Kidney epithelial cell (primary cell): ENCODE measurements around the gene NTN3. TPM values are rescaled to one million over a fixed set of nuclear protein-coding genes. Genes with fewer than 3 reads are reported as not detected.

Experiments used
- DNase-seq: peaks from one replicate; pipeline ENCODE4 v3.0.0-alpha.2; 2010; ENCODE audit warnings: low read depth
- H3K27me3 ChIP-seq: 2 replicates; pipeline ENCODE4 v1.6.0; 2011; ENCODE audit warnings: low read length; ENCODE audit not compliant: control insufficient read depth, insufficient read depth
- H3K36me3 ChIP-seq: 2 replicates; pipeline ENCODE4 v1.5.1; 2011; ENCODE audit warnings: low read length; ENCODE audit not compliant: control insufficient read depth, insufficient read depth
- H3K4me3 ChIP-seq: 2 replicates; pipeline ENCODE4 v1.5.1; 2011; ENCODE audit warnings: low read depth, mild to moderate bottlenecking, control low read depth, low read length
- CTCF ChIP-seq: IDR thresholded peaks from 2 replicates; pipeline ENCODE4 v1.5.1; 2011; ENCODE audit warnings: mild to moderate bottlenecking, moderate library complexity, low read length, control low read depth, inconsistent platforms; ENCODE audit not compliant: insufficient read depth, poor library complexity, severe bottlenecking
- total RNA-seq: library from RNA; depleted of rRNA; stranded (reverse); fragments of >200 nt; gene quantifications from 2 replicates; pipeline ENCODE4 v1.2.3, GENCODE V29; 2015

NTN3 gene
- total RNA-seq, 1 donor from 2014 or later = 0.17 TPM

- no peak for DNase-seq
- Histone ChIP-seq H3K4me3 (no peak overlapping the region), H3K27me3 (no peaks in the 10 kb centered on the region), H3K36me3 (peaks cover 1% of the 10 kb centered on the region)
- TF ChIP-seq CTCF = no peak
Measured at GRCh38 chr16:2460916-2461315, 10.2 kb upstream of the NTN3 start.

GRCh38 chr16:2462031-2462866 lies 8.8 kb upstream of the NTN3 start:
- no peaks in the 10 kb centered on the region for H3K27me3 ChIP-seq
- no peaks in the 10 kb centered on the region for H3K36me3 ChIP-seq
- H3K4me3 ChIP-seq = no peak overlapping the region
- DNase-seq = no peak
- TF ChIP-seq CTCF = no peak

- DNase-seq = no peak
- no peak for TF ChIP-seq CTCF
- no peaks in the 10 kb centered on the region for H3K27me3 ChIP-seq
- H3K4me3 ChIP-seq = no peak overlapping the region
- no peaks in the 10 kb centered on the region for H3K36me3 ChIP-seq
Measured at GRCh38 chr16:2464333-2464732, 6.8 kb upstream of the NTN3 start.

- Histone ChIP-seq H3K36me3 (no peaks in the 10 kb centered on the region), H3K4me3 (no peak overlapping the region), H3K27me3 (peaks cover 7% of the 10 kb centered on the region)
- TF ChIP-seq CTCF = no peak
- DNase-seq = no peak
Measured at GRCh38 chr16:2465653-2466415, 5.3 kb upstream of the NTN3 start.

- no peak for TF ChIP-seq CTCF
- H3K4me3 ChIP-seq = no peak overlapping the region
- DNase-seq = no peak
- no peaks in the 10 kb centered on the region for H3K36me3 ChIP-seq
- peaks cover 9% of the 10 kb centered on the region for H3K27me3 ChIP-seq
Measured at GRCh38 chr16:2466667-2467527, 4.2 kb upstream of the NTN3 start.
